Erythroblast (primary cell): Measurements from ENCODE around the gene IZUMO4.
"Not testable (repeated sequence)": the region's sequence is repeated elsewhere in the genome, so short reads cannot be mapped to it uniquely, and the experiment has no call there.

Source experiments
- DNase-seq, 2 experiments: peaks; one replicate each; lab custom pipeline; 2025; lab: John Stamatoyannopoulos, UW
- GATA1 ChIP-seq: IDR thresholded peaks from 2 replicates; pipeline ENCODE4 v1.6.1; 2011; ENCODE audit warnings: low read depth, mild to moderate bottlenecking, control low read depth, low read length, moderate library complexity
- POLR2A ChIP-seq: IDR thresholded peaks from 2 replicates; pipeline ENCODE4 v1.6.1; 2011; ENCODE audit warnings: mild to moderate bottlenecking, low read length

Gene IZUMO4

DNA sequence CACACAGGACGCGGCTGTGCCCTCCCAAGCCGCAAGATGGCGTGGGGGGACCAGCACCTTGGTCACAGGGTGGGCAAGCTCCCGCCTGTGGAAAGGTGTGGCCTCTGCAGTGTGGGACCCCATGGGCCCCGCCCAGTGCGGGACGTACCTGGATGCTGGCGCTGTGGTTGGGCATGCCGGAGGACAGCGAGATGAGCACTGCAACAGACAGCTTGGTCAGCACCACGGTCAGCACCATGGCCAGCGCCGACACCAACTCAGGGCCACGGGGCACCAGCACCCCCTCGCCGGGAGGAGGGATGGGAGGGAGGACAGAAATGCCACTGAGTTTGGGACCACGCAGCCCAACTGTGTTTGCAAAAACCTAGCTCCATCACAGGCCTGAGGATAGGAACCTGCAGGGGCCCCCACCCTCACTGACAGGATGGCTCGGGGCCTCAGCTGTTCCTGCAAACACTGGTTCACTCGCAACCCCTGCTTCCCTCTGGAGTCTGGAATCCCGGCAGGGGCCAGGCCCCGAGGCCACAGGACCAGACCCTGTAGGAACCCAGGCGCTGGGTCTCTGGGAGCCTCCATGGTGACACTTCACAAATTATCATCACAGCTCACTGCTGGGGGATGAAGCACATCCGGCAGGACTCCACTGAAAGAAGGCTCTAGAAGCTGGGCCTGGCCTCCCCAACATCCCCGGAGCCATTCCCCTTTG lies 27.1 kb downstream of the IZUMO4 start:
- no peak for TF ChIP-seq POLR2A
- no peak for TF ChIP-seq GATA1
- peak in 1 of 2 experiments; percentile 35 for DNase-seq

DNA sequence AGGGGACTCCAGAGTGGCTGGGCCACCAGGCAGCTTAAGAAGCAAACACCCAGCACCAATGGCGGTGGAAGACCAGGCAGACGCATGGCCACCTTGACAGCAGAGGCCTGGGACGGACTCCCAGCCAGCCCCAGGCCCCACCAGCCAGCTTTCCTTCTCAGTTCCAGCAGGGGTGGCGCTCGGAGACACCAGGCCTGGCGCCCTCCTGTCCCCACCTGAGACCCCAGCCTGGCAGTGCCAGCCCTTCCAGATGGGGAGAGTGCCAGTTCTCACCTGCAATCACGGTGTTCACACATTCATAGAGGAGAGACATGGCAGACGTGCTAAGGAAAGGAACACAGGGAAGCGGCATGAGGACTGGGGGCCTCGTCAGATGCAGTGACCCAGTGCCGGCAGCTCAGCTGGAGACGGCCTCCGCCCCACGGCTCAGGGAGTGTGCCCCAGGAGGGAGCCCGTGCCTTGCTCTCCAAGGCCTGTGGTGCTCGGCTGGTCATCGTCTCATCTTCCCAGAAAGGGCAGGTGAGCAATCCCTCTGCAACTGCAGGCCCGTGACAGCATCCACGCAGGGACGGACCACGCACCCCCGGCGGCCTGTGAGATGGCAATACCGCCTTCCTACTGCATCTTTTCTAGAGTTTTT lies 30.3 kb downstream of the IZUMO4 start:
- DNase-seq, result no peak

DNA sequence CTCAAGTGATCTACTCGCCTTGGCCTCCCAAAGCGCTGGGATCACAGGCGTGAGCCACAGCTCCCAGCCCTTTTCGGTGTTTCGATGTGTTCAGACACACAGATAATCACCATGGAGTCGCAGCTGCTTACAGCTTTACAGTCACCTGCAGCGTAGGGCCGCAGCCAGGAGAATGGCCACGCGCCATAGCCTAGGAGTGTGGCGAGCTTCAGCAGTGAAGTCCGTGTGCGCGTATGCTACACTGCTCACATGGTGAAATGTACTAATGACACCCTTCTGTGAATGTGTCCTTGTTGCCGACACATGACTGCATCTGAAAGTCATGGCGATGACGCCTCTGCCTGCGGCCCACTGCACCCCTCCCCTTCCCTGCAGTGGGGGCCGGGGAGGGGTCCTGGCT lies 31.0 kb downstream of the IZUMO4 start:
- no peak for TF ChIP-seq GATA1
- TF ChIP-seq POLR2A, result no peak
- no peak for DNase-seq

More for the DNA sequence above, 30.3 kb downstream of the IZUMO4 start:
- TF ChIP-seq GATA1 (no peak), POLR2A (no peak)

DNA sequence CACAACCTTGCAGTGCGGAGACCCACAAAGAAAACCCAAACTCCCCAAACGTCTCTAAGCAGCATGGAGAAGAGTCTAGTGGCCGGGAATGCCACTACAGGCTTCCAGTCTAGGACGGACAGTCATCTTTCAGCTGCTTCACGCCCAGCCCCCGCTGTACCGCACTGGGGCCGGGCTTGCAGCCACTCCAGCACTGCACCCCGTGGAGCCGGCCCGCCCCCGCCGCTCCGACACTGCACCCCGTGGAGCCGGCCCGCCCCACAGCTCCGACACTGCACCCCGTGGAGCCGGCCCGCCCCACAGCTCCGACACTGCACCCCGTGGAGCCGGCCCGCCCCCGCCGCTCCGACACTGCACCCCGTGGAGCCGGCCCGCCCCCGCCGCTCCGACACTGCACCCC lies 31.5 kb downstream of the IZUMO4 start:
- DNase-seq, result not testable (repeated sequence)

DNA sequence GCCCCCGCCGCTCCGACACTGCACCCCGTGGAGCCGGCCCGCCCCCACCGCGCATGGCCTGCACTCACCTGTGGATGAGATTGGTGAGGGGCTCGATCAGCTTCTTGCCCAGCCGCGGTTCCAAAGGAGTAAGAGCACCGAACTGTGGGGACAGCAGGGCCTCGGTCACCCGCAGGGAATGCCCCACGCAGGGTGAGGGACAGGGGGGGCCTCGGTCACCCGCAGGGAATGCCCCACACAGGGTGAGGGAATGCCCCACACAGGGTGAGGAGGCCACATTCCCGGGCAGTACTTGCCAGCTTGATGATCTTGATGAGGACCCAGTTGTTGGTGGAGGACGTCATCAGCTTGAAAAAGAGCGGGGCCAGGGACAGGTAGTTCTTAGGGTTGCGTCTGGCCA lies 32.3 kb downstream of the IZUMO4 start:
- TF ChIP-seq GATA1, result no peak
- TF ChIP-seq POLR2A, result no peak
- DNase-seq, result no peak

DNA sequence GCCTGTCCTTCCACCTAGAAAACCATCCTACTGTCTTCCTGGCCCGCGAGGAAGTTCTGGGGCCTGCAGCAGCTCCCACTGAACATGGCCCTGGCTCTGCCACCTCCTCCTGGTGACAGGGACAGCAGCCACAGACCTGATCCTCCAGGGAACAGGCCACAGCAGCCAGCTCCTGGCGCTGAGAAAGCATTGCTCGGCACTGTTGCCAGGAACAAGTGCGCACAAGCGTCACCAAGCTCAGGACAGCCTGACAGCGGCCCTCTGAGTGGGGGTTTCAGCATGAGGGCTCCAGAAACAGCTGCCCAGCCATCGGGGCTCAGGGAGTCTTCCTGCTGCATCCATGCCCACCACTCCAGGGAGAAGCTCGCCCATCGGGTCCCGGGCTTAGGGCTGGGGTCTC lies 32.8 kb downstream of the IZUMO4 start:
- TF ChIP-seq GATA1 (no peak), POLR2A (no peak)
- no peak for DNase-seq

DNA sequence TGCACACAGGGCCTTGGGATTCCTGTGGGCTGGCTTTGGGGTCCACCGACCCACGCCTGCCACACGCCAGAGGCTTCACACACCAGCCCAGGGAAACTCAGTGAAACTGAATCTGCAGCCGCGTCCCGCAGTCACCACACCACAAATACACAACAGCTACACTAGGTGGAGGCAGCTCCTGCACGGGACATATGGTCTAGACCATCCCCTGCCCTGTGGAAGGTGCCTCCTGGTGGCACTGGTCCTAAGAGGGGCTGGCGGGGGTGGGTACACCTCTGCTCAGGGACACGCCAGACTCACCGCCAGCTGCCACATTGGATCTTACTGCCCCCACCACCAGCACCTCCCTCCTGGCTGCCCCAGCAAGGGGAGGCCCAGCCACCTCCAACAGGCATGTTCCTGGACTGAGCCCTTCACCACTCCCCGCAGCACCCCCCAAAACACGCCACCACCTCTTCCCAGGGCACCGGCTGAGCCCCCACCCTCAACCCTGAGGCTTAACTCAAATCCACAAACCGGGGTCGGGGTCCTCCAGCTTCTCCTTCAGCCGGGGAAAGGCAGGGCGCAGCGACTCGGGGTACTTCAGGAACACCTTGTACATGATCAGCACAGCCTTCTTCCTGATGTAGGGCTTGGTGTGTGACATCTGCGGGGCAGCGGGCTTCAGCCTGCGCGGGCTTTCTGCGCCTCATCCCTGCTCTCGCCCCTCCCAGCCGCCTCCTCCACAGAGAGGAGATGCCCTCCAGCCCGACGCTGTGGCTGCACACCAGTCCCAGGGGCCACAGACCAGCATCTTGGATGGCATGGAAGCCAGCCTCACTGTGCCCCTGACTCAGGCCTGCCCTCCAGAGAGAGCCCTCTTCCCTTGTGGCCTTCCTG lies 33.4 kb downstream of the IZUMO4 start:
- DNase-seq, result no peak
- no peak for TF ChIP-seq GATA1
- TF ChIP-seq POLR2A, result no peak

DNA sequence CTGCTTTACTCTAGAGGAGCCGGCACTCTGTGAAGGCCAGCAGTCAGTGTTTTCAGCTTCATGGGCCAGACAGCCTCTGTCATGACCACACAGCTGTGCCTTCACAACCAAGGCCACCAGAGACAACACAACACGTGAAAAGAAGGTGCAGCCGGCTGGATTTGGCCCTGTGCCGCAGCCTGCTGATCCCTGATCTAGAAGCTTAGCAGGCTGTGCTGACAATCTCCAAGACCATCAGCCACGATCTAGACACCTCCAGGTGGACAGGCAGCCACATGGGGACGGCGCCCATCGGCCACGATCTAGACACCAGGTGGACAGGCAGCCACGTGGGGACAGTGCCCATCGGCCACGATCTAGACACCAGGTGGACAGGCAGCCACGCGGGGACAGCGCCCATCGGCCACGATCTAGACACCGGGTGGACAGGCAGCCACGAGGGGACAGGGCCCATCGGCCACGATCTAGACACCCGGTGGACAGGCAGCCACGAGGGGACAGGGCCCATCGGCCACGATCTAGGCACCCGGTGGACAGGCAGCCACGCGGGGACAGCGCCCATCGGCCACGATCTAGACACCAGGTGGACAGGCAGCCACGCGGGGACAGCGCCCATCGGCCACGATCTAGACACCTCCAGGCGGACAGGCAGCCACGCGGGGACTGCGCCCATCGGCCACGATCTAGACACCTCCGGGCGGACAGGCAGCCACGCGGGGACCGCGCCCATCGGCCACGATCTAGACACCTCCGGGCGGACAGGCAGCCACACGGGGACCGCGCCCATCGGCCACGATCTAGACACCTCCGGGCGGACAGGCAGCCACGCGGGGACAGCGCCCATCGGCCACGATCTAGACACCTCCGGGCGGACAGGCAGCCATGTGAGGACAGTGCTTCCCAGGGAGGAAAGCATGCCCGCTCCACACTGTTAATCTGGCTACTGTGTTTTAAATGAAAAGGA lies 34.6 kb downstream of the IZUMO4 start:
- DNase-seq, result not testable (repeated sequence)

DNA sequence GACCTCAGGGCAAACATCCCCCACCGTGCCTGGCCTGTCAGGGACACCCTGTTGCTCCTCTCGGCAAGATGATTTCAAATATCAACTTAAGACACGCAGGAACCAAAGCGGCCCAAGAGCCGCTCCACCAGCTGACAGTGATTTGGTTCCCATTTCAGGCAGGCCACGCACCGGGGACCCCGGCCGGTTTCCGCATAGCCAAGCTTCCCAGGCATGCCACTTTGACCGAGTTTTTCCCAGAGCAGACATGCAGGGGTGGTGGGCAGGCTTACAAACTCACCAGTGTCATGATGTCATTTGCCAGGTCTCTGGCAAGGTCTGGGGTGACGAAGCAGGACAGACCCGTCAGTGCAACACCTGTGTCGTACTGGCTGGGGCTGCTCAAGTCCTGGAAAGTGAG lies 35.5 kb downstream of the IZUMO4 start:
- TF ChIP-seq POLR2A, result no peak
- TF ChIP-seq GATA1, result no peak
- DNase-seq, result no peak

DNA sequence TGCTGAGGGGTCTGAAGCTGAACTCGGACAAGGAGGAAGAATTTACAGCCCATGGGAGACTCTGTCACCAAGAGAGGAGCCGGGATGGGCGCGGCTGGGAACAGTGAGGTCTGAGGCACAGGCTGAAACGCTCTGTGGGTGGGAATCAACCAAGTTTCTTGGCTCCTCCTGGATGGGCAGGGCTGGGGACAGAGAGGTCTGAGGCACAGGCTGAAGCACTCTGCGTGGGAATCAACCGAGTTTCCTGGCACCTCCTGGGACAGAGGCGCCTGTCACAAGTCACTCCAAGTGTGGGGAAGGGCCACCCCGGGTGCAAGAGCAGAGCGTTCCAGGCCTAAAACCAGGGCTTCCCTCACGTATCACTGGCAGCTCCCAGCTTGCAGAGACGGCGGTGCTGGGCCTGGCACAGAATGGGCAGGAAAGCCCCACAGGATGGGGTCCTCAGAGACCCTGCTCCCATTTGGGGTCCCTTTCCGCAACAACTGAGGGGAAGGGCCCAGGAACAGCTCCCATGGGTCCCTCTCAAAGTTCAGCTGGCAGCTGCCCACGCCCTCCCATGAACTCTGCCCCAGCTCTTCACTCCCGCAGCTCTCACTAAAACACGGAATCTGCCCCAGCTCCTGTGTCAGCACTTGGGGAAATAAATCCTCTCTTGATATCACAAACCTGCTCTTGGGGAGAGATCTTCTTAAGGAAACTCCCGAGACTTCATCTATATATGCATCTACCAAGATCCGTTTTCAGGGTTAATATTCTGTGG lies 36.2 kb downstream of the IZUMO4 start:
- TF ChIP-seq GATA1 (no peak), POLR2A (no peak)
- no peak for DNase-seq

DNA sequence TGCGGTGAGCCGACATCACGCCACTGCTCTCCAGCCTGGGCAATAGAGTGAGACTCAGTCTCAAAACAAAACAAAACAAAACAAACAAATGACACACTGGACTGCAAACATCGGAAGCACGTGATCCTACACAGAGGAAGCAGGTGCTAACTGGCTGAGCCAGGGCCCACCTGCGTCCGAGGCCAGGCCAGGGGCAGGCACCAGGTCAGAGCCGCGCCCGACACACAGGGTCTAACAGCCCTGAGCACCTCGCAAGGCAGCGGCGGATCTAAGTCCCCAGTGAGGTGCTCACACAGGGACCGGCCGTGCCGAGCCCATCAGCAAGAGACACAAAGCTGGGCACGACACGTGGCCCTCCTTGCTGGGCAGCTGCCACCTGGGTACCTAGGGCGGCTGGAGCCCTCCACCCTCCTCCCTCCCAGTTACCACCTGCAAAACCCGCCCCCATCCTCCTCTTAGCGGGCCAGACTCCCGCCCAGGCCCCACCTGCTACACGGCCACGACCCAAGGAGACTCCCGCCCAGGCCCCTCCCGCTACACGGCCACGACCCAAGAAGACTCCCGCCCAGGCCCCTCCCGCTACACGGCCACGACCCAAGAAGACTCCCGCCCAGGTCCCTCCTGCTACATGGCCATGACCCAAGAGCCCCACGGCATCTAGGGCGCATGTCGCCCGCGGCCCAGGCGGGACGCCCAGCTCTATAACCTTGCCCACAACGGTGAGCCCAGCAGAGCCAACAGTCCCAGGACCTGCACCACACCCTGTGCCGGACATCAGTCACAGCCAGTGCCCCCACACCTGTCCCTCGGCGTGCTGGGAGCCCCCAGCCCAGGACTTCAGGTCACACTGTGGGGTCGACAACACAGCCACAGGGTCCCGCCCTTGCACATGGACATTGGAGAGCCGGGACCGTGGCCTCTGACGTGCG lies 39.0 kb downstream of the IZUMO4 start:
- TF ChIP-seq POLR2A (no peak), GATA1 (no peak)
- peak in 1 of 2 experiments; percentile 39 for DNase-seq

DNA sequence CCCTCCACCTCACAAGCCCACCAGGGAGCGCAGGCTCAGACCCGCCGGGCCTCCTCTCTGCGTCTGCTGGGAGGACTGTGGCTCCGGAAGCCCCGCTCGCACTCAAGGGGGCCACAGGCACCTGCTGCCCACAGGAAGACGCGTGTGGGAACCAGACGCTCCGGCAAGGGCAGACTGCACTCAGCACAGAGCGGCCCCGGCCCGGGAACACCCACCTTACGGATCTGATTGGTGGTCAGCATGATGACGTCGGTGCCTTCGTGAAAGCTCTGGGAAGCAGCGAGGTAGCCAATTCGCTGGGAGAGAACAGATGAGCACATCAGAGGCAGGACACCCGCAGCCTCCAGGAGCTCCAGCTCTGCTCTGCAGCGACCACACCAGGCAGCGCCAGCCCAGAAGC lies 40.1 kb downstream of the IZUMO4 start:
- no peak for TF ChIP-seq GATA1
- no peak for TF ChIP-seq POLR2A
- DNase-seq, result no peak
